Type B pancreatic cell (in vitro differentiated cells): Measurements from ENCODE around the gene PPP2R1A. TPM values are rescaled to one million over a fixed set of nuclear protein-coding genes. Genes with fewer than 3 reads are reported as not detected.

Source experiments
- DNase-seq: peaks from one replicate; pipeline ENCODE4 v3.0.0; 2021; ENCODE audit warnings: mixed read lengths; ENCODE audit not compliant: unreplicated experiment; ENCODE audit errors: extremely low spot score
- H3K27ac Mint-ChIP-seq: 2 replicates; pipeline ENCODE4 v1.8.0; 2021; ENCODE audit warnings: mild to moderate bottlenecking, mixed read lengths
- H3K27me3 Mint-ChIP-seq: 2 replicates; pipeline ENCODE4 v1.8.0; 2021; ENCODE audit warnings: mixed read lengths
- H3K36me3 Mint-ChIP-seq: 2 replicates; pipeline ENCODE4 v1.8.0; 2021; ENCODE audit warnings: mixed read lengths
- H3K4me1 Mint-ChIP-seq: one replicate; pipeline ENCODE4 v1.8.0; 2021; ENCODE audit warnings: mixed read lengths; ENCODE audit not compliant: unreplicated experiment
- H3K4me3 Mint-ChIP-seq: 2 replicates; pipeline ENCODE4 v1.8.0; 2021; ENCODE audit warnings: mild to moderate bottlenecking, mixed read lengths
- H3K9me3 Mint-ChIP-seq: 2 replicates; pipeline ENCODE4 v1.8.0; 2021; ENCODE audit warnings: mixed read lengths
- CTCF ChIP-seq: fragments of 200-600 bp; sonication (generic); conservative IDR thresholded peaks from 2 replicates; pipeline ENCODE4 v1.5.0; 2021; ENCODE audit warnings: antibody characterized with exemption, mild to moderate bottlenecking
- total RNA-seq: library from RNA; stranded (reverse); gene quantifications from 2 replicates; pipeline ENCODE4 v1.2.1, GENCODE V29; 2021; ENCODE audit warnings: low replicate concordance

The PPP2R1A gene
- total RNA-seq, 1 donor from 2014 or later, result 319 TPM

- peaks cover 3% of the 10 kb centered on the region for H3K4me1 Mint-ChIP-seq
- no peak overlapping the region for H3K27ac Mint-ChIP-seq
- no peak for DNase-seq
- H3K9me3 Mint-ChIP-seq, result no peaks in the 10 kb centered on the region
- no peaks in the 10 kb centered on the region for H3K27me3 Mint-ChIP-seq
- TF ChIP-seq CTCF, result no peak
- no peak overlapping the region for H3K4me3 Mint-ChIP-seq
- peaks cover 9% of the 10 kb centered on the region for H3K36me3 Mint-ChIP-seq
These were observed 44.6 kb downstream of the PPP2R1A start for GRCh38 chr19:52234406-52234805.

- Mint-ChIP-seq H3K4me3 (no peak overlapping the region), H3K27me3 (no peaks in the 10 kb centered on the region), H3K36me3 (no peaks in the 10 kb centered on the region), H3K9me3 (no peaks in the 10 kb centered on the region), H3K27ac (no peak overlapping the region), H3K4me1 (peaks cover 3% of the 10 kb centered on the region)
- no peak for DNase-seq
- no peak for TF ChIP-seq CTCF
These were observed 47.3 kb downstream of the PPP2R1A start for GRCh38 chr19:52237197-52237596.

GRCh38 chr19:52237771-52238400, 48.0 kb downstream of the PPP2R1A start:
- DNase-seq, result no peak
- TF ChIP-seq CTCF, result peak; percentile 91
- Mint-ChIP-seq H3K4me1 (peaks cover 3% of the 10 kb centered on the region), H3K27ac (no peak overlapping the region), H3K36me3 (no peaks in the 10 kb centered on the region), H3K27me3 (no peaks in the 10 kb centered on the region), H3K4me3 (no peak overlapping the region), H3K9me3 (no peaks in the 10 kb centered on the region)

- H3K36me3 Mint-ChIP-seq, result no peaks in the 10 kb centered on the region
- H3K4me3 Mint-ChIP-seq, result no peak overlapping the region
- TF ChIP-seq CTCF, result no peak
These were observed 54.2 kb downstream of the PPP2R1A start for GRCh38 chr19:52244021-52244420.

DNA sequence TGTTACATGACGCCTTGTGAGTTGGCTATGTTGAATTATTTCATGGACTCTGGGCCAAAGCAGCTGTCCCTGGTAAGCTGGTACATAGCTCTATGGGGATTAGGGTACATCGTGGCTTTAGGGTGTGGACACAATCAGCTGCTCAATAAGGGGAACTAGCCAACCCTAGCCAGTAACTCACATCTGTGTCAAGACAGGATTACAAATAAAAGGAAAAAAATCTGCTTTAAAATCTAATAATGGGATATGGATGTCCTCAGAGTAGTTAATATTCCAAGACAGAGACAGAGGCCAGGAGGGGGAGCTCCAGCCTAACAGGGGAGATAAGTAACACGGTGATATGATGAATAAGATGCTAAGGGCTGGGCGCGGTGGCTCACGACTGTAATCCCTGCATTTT, 58.4 kb downstream of the PPP2R1A start:
- peak; percentile 64 for TF ChIP-seq CTCF
- Mint-ChIP-seq H3K4me3 (no peak overlapping the region), H3K9me3 (no peaks in the 10 kb centered on the region), H3K36me3 (no peaks in the 10 kb centered on the region), H3K4me1 (no peaks in the 10 kb centered on the region), H3K27me3 (no peaks in the 10 kb centered on the region), H3K27ac (no peak overlapping the region)
- no peak for DNase-seq

More at GRCh38 chr19:52244021-52244420, 54.2 kb downstream of the PPP2R1A start:
- Mint-ChIP-seq H3K9me3 (no peaks in the 10 kb centered on the region), H3K27ac (no peak overlapping the region), H3K27me3 (no peaks in the 10 kb centered on the region), H3K4me1 (no peaks in the 10 kb centered on the region)
- DNase-seq, result no peak
